ENCODE measurements around the gene KPNA1. TPM values are rescaled to one million over a fixed set of nuclear protein-coding genes. Genes with fewer than 3 reads are reported as not detected.

The KPNA1 gene
- total and polyA plus RNA-seq, 4 donors: 20.7 to 42.0 (median 23.5) TPM

- TF ChIP-seq ZBTB33 (IDR thresholded peaks at IDR 0.05) (no peak), ATF3 (IDR thresholded peaks at IDR 0.05) (no peak)
These were observed 38.2 kb downstream of the KPNA1 start (continued) for GRCh38 chr3:122476532-122476931.

- DNase-seq (ENCODE audit: low spot score): no peak
- WGBS: 94% methylated on average over 2 of the region's 2 CpGs
- Histone ChIP-seq H3K9ac (ENCODE audit: low read depth in 1 of 2, low read length in 2 of 2) (no peak overlapping the region), H3K4me1 (ENCODE audit: control insufficient read depth in 4 of 4, insufficient read depth in 4 of 4, low read length in 3 of 4) (peaks cover 2 to 9% (median 4%) of the 10 kb centered on the region in 4 donors), H3K27me3 (ENCODE audit: control insufficient read depth in 4 of 4, insufficient read depth in 4 of 4, low read length in 3 of 4) (no peaks in the 10 kb centered on the region), H3K4me3 (ENCODE audit: low read depth in 1 of 3, low read length in 3 of 3) (no peak overlapping the region), H3K27ac (ENCODE audit: low read depth in 1 of 2, low read length in 2 of 2) (no peak overlapping the region), H3K36me3 (ENCODE audit: control insufficient read depth in 4 of 4, insufficient read depth in 3 of 4, low read depth in 1 of 4, low read length in 3 of 4) (no peaks in the 10 kb centered on the region), H3K9me3 (ENCODE audit: control insufficient read depth in 4 of 4, low read length in 3 of 4) (no peaks in the 10 kb centered on the region)
- TF ChIP-seq YY1 (IDR thresholded peaks at IDR 0.05) (no peak), FOXA1 (IDR thresholded peaks at IDR 0.05) (no peak), ATF3 (IDR thresholded peaks at IDR 0.05) (no peak), CTCF (IDR thresholded peaks at IDR 0.05; ENCODE audit: low read depth, low read length, missing input control) (no peak), FOXA2 (IDR thresholded peaks at IDR 0.05) (no peak), HNF4A (conservative IDR thresholded peaks at IDR 0.05) (no peak), RAD21 (IDR thresholded peaks at IDR 0.05) (no peak), REST (IDR thresholded peaks at IDR 0.05) (no peak), RXRA (IDR thresholded peaks at IDR 0.05) (no peak), HNF4G (IDR thresholded peaks at IDR 0.05) (no peak), ZBTB33 (IDR thresholded peaks at IDR 0.05) (no peak), GABPA (IDR thresholded peaks at IDR 0.05 in 1 of 2, conservative IDR thresholded peaks at IDR 0.05 in 1 of 2) (no peak), EGR1 (IDR thresholded peaks at IDR 0.05; ENCODE audit: low read depth in 2 of 2) (no peak), TAF1 (conservative IDR thresholded peaks at IDR 0.05) (no peak), MAX (IDR thresholded peaks at IDR 0.05) (no peak), SP1 (IDR thresholded peaks at IDR 0.05) (no peak)
These were observed 39.4 kb downstream of the KPNA1 start for GRCh38 chr3:122475316-122475715.
